Left renal pelvis (tissue), 4 donors: ENCODE results near the gene PDZK1IP1. TPM values are rescaled to one million over a fixed set of nuclear protein-coding genes. Genes with fewer than 3 reads are reported as not detected.
"Not testable (repeated sequence)": the region's sequence is repeated elsewhere in the genome, so short reads cannot be mapped to it uniquely, and the experiment has no call there.

Source experiments
- DNase-seq, 4 donors: peaks; one replicate each; pipeline ENCODE4 v3.0.0-alpha.2; 2013; ENCODE audit warnings: low read depth in 4 of 4, low spot score in 3 of 4
- polyA plus RNA-seq, 4 donors: library from polyadenylated mRNA; unstranded; fragments of 120-200 nt; gene quantifications; one replicate each; pipeline ENCODE4 v1.2.1, GENCODE V29; 2013; ENCODE audit not compliant: insufficient read length in 4 of 4

PDZK1IP1 gene
- polyA plus RNA-seq, 4 donors = 1.6 to 39.6 (median 35.5) TPM

DNA sequence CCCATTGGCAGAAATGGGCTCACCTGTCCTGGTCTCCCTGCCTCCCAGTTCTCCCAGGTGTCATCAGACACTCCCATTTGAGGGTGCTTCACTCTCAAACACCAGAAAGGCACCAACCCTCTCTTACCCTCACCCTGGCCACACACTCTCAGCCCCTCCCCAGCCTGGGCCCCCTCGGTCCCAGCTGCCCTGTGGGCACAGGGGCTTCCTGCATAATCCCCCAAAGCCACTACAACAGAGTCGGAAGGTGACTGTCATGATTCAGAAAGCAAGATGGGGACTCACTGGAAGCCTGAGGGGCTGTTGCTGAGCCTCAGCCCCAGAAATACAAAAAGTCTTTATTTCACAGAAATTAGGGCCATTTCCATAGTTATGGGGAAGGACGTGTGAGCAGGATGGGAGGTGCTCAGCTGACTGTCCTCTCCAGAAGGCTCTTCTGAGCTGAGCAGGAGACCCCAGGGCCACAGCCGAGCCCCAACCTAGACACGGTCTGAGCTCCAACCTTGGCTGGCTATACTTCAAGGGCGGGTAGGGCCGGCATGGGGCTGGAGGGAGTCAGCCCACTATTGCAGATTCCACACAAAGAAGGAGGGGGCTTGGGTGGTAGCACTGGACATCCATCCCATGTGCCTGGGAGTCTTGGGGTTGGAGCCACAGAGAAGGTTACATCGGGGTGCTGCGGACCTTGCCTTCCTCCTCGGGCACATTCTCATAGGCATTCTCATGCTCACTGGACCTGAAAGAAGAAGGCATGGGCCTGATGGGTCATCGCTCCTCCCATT is 6.3 kb downstream of the PDZK1IP1 start:
- DNase-seq = no peak

DNA sequence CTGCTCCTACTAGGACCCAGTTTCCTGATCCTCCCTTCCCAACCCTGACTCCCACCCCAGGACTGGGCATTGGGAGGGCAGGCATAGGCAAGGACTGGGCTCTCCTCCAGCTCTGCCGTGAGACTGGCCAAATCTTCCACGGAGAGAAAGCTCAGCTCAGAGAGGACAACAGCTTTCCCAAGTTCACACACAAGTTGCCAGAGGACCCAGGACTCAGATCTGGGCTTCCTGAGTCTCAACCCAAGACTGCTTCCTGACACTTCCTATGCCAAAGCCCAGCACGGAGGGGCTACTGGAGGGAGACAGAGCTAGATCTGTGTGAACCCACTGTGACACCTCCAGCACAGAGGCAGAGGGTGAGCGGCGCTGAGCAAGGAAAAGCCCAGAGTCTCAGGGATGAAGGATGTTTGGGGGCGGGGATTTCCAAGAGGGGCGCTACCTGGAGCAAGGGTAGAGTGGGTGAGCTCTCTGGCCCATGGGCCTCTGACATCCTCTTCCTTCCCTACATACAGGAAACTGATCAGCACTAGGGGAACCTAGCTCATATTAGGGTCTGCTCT is 7.1 kb downstream of the PDZK1IP1 start:
- DNase-seq = no peak

DNA sequence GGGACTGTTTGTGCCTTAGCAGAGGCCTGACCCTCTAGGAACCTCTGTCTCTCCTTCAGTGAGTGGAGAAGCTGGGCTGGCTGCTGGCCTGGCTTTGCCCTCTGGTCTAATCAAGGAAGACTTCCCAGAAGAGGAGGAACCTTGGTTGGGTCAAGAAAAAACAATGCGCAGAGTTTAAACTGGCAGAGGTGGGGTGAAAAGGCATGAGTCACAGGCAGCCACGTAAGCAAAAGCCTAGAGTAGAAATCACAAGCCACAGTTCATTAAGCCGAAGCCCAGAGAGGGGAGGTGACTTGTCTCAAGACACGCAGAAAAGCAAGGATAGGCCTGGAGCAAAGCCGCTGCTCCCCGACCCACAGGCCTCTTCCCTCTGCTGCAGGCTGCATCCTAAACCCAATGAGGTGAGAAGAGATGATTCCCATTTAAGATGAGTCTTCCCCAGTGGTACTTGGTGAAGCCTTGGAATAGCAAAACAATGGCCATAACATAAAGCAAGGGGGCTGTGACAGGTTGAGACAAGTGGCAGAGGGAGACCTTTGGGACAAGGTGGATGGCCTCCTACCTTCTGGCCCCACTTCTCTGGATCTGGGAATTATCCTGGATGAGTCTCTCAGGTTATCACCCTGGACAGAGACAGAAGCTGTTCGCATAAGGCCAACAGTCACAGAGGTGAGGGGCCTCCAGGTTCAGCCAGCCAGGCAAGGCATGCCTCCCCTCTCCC is 7.7 kb downstream of the PDZK1IP1 start:
- no peak for DNase-seq

DNA sequence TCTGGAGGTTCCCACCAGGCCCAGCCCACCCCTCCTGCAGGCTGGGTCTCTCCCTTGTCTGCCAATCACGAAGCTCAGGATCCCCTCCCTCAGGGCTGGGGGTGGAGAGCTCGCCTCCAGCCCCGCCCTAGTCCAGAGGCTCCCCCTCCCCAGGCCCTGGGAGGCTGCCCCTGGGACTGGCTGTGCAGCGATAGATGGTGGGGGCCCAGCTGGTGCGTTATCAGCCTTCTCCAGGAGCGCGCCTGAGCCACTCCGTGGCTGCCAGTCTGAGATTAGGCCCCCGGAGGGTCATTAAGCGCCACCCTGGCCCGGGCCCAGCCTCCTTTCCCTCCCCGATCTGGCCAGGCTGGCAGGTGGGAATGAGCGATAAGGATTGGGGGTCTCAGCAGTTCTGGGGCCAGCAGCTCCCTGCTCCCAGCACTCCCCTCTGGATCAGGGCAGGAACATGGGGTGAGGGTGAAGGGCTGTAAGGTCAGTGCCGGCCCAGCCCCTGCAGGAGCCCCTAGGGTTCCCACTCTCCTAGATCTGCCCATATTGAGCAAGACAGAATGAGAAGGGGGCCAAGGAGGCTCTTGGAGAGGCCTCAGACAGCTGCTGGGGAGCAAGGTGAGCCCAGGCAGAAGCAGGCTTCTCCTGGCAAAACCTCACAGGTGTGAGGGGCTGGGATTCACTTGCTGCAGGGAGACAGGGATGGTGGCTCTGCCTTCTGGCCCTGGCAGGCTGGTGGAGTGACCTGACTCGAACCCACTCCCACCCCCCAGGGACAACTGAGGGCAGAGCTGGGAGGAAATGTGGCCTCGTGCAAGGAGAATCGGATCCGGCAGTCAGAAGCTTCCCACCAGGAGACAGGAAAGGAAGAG is 8.5 kb downstream of the PDZK1IP1 start:
- no peak for DNase-seq

DNA sequence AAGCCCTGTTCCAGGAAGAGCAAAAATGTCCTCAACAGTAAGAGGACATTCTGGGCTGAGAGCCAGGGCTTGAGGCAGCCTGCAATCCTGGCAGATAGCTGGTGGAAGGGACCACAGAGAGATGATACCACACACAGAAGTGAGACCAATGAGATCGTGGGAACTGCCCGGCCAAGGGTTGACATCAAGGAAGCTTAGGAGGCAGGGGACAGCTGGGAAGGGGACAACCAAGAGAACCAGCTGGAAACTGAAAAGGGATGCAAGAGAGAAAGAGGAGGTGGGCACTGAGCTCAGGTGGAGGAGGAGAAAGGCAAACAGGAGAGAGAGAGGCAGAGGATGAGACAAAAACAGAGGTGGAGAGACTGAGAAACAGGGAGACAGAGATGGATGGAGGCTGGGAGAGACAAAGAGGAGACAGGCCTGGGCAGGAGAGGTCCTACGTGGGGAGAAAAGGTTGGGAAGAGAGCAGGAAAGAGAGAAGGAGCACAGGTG is 9.2 kb downstream of the PDZK1IP1 start:
- no peak for DNase-seq

DNA sequence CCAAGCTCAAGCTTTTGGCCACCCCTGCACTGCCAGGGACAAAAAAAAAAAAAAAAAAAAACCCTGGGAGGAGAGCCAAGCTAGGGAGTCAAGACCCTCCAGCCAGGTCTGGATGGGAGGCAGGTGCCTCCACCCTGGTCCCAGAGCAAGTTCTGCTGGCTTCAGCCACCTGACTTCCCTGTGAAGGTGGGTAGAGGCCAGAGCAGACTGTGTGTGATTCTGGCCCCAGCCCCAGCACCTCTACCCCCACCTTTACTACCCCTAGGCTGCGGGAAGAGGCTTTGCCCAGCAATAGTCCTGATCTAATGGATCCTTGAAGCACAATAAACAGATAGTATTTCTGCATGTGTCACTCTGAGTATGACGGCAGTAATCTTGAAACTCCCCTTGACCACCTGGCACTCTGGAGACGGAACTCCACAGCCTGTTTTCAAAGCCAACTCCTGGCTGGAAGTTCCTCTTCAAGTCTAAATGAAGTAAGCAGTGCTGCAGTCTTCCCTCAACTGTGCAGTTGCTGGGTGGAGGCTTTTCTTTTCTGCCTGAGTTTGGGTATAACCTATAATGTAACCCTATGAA is 9.8 kb downstream of the PDZK1IP1 start:
- DNase-seq = no peak

DNA sequence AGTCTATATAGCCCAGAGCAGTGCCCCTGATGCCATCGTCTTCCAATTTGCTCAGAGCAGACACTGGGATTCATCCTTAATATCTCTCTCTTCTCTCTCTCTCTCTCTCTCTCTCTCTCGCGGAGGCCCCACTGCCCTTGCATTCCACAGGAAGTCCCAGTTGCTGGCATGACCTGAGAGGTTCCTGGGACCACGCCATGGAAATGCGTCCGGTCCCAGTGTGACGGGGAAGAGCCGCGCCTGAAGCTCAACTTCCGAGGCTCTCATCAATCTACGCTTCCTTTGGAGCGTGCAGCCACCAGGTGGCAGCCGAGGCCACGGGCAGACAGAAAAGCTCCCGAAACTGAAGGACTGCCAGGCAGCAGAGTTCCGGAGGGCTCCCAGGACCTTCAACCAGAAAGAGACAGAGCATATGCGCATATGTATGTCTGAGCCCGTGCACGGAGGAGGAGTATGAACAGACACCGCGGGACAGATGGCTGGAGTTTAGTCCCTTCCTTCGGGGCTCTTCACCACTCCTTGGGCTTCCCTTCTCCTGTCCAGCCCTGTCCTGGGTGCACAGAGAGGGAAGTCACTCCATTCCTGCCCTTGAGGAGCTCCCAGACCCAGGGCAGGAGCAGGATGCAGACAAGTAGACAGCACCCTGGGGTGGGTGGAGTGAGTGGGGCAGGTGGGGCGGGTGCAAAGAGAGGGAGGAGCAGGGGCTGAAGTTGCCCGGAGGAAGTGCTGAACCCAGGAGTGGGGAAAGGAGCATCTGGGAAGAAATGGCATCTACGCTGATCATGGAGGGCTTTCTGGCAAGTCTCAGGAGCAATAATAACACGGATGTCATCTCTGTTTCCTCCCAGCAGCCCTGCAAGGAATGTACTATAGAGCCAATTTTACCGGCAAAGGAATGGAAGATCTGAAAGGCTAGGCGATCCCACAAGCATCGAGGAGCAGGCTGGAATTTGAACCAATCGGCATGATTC is 10.5 kb downstream of the PDZK1IP1 start:
- DNase-seq = peak; percentile 78 to 84 (median 83)

DNA sequence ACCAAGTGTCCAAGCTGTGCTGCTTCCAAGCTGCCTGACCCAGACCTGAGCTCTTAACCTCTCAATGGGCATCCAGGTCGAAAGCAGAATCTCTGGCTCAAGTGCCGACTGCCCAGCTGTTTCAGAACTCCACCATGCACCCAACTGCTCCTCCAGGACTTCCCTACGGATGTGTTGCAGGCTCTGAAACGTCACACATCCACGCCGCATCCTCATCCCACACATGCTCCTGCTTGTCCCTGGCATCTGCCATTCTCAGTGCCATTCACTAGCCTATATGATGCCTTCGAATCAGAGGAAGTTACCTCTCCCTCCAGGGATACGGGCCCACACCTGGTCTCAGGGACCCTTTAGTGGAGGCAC is 11.2 kb downstream of the PDZK1IP1 start:
- no peak for DNase-seq

DNA sequence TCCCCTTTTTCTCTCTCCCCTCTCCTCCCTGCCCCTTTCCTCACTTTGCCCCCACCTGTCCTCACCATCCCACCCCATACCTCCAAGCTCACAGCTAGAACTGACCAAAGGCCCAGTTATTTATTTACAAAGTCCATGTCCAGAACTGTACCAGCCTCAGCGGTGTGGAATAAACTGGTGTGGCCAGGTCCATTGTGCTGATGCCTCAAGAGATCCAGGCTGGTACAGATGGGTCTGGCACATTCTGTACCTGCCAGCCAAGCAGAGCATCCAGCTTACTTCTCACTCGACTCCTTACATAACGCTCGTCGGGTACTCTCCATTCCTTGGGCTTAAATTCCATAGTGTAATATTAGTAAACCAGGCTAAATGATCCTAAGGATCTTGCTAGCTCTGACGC is 11.8 kb downstream of the PDZK1IP1 start:
- DNase-seq = no peak

DNA sequence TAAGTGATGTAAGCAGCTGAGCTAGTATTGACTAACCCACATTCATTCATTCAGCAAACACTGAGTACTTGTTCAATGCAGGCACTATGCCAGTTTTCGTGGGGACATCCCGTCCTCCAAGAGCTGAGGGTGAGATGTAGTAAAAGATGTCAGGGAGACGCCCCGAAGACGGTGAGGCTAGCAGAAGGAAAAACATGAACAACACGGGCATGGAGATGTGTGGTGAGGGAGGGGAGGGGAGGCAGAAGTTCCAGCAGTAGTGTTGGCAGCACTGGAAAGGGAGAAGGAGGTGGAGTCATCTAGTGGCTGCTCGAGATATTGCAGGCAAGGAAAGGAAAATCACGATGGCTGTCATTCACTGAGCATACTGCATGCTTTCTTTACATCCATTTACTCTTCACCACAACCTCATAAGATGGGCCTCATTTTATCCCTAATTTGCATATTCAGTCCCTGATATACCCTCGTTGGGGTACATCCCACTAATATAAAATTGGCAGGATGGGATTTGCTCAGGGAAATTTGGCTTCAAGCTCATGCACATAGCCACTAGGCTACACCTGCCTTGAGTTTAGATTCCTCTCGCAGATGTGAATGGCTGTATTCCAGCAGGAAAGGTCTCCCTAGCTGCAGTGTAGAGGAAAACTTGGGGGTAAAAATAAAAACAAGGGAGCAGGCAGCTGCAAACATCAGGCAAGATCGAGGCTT is 14.5 kb downstream of the PDZK1IP1 start:
- no peak for DNase-seq

DNA sequence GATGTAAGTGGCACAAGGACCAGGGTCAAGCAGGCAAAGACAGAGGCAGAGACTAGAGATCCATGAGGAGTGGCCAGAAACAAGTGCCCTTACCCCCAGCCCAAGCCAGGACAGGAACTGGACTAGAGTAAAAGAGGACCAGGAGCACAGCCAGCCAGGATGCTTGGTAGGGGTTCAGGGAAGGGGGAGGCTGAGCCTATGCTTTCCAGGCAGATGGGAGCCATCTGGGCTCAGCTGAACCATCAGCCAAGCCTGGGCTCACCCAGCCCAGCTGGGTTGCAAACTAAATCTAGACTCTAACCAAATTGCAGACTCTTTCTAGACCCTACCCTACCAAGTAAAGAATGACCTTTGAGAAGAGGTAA is 15.2 kb downstream of the PDZK1IP1 start:
- DNase-seq = no peak

DNA sequence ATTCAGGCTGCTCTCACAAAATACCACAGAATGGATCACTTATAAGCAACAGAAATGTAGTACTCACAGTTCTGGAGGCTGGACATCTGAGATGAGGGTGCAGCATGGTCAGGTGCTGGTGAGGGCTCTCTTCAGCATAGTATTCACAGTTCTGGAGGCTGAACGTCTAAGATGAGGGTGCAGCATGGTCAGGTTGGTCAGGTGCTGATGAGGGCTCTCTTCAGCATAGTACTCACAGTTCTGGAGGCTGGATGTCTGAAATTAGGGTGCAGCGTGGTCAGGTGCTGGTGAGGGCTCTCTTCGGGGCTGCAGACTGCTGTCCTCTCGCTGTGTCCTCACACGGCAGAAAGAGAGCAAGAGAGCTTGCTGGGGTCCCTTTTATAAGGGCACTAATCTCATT is 17.1 kb downstream of the PDZK1IP1 start:
- no peak for DNase-seq

DNA sequence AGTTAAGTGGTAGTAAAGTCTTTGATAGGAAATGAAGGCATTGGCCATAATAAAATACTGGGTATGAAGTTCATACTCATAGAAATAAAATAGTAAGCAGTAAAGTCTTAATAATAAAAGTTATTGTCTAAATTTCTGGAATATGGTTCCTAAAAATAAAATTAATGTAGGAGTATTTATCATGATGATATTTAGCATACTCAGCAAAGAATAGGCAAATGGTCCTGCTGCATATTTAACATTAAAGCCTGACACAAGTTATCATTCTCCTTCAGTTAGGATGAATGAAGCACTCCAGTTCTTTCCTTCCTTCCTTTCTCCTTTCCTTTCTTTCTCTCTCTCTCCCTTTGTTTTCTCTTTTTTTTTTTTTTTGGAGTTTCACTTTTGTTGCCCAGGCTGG is 25.3 kb downstream of the PDZK1IP1 start:
- no peak for DNase-seq

DNA sequence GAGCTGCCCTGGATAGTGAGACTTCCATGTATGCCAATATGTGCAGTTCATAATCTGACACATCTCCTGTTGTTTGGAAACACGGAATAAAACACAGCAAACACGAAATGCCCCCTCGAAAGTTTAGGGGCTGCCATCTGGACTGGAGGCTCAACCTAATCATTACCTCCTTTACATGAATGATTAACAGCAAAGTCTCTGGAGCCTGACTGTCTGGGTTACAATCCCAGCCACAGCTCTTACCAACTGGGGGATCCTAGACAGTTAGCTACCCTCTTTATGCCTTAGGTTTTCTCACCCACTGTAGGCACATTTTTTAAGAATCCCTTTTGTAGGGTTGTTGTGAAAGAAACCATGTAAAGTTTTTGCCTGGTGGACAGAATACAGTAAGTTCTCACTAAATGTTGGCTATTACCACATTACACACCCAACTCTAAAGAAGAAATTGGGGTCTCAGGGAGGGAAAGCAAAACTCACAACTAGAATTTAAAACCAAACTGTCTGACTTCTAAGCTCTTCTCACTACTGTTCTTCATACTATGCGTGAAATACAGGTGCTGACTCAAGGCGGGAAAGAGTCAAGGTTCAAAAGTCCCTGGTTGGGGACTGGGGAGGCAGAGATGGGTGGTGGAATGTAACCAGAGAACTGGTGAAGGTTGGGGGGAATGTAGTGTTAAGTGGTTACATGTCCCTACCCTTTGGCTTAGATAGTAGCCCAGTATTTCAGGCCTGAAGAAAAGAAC is 28.4 kb downstream of the PDZK1IP1 start:
- DNase-seq = no peak

DNA sequence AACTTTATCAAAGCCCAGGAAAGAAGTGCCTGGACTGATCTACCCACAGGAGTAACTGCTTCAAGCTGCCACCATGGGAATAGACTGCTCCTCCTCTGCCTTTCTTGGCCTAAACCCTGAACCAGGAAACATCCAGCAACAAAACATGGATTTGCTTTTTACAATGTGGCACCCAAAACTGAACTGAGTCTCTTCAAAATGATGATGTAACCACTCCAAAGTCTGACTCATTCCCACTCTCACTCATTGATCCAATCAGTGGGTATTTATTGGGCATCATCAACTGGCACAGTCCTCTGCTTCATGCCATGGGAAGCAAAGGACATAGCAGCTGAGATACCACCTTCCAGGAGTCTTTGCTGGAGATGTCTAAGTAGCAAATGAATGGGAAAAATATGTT is 29.1 kb downstream of the PDZK1IP1 start:
- no peak for DNase-seq

DNA sequence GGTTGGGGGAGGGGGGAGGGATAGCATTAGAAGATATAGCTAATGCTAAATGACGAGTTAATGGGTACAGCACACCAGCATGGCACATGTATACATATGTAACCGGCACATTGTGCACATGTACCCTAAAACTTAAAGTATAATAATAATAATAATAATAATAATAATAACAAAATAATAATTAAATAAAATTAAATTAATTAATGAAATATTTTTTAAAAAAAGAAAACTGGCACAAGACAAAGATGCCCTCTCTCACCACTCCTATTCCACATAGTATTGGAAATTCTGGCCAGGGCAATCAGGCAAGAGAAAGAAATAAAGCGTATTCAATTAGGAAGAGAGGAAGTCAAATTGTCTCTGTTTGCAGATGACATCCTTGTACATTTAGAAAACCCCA is 31.9 kb downstream of the PDZK1IP1 start:
- DNase-seq = not testable (repeated sequence)

DNA sequence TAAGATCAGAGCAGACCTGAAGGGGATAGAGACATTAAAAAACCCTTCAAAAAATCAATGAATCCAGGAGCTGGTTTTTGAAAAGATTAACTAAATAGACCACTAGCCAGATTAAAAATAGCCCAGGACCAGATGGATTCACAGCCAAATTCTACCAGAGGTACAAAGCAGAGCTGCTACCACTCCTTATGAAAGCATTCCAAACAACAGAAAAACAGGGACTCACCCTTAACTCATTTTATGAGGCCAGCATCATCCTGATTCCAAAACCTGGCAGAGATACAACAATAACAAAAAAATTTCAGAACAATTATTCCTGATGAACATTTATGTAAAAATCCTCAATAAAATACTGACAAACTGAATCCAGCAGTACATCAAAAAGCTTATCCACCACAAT is 33.4 kb downstream of the PDZK1IP1 start:
- not testable (repeated sequence) for DNase-seq

DNA sequence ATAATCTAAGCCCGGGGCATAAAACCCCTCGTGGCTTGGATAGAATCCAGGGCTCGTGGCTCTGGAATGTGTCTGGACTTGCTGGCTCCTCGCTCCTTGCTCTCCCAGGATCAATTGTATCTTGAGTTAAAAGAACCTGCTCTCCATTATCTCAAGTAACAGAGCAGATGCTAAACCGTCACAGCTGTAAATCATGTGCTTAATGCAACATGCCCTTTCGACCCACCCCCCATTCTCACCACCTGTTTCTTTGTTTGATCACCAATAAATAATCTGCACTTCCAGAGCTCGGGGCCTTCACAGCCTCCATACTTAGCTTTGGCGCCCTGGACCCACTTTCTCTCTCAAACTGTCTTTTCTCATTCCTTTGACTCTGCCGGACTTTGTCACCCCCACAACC is 40.7 kb downstream of the PDZK1IP1 start:
- not testable (repeated sequence) for DNase-seq
